B cell (primary cell): ENCODE measurements around the gene COG5. TPM values are rescaled to one million over a fixed set of nuclear protein-coding genes. Genes with fewer than 3 reads are reported as not detected.

ENCODE experiments used
- ATAC-seq: fragments of 200-7000 bp; cut with Tn5 transposase; one replicate; pipeline ENCODE4 v1.10.0; 2021; ENCODE audit warnings: low read depth, mild to moderate bottlenecking, moderate number of reproducible peaks, moderate library complexity
- CTCF ChIA-PET: fragments of 350-600 bp; sonication (Branson Sonifier 250); formaldehyde crosslinking; loops from one replicate; lab custom pipeline; 2021; ENCODE audit warnings: antibody characterized with exemption, inconsistent platforms; lab: Charles Lee
- POLR2A ChIA-PET: fragments of 350-600 bp; sonication (Branson Sonifier 250); formaldehyde crosslinking; loops from one replicate; lab custom pipeline; 2021; ENCODE audit warnings: antibody characterized with exemption; lab: Charles Lee
- DNase-seq: peaks from one replicate; pipeline ENCODE4 v3.0.0; 2013
- H2AFZ ChIP-seq: 2 replicates; pipeline ENCODE4 v1.6.1; 2012; ENCODE audit warnings: mild to moderate bottlenecking, low read depth, low read length; ENCODE audit not compliant: insufficient read depth, poor library complexity, severe bottlenecking
- H3K27ac ChIP-seq, 2 donors: 1 replicate in 1 of 2; 2 replicates in 1 of 2; pipeline ENCODE4 v1.5.1; 2012 to 2013; ENCODE audit warnings: low read length in 2 of 2, mild to moderate bottlenecking in 2 of 2, moderate library complexity in 1 of 2
- H3K27me3 ChIP-seq, 4 experiments: fragments of 200-600 bp in 1 of 4; sonication (generic) in 1 of 4; replicated peaks in 1 of 4; 1 replicate in 2 of 4; 2 replicates in 2 of 4; pipeline versions ENCODE4 v1.6.1 to v1.7.0; 2013 to 2016; ENCODE audit warnings: low read length in 3 of 4, mild to moderate bottlenecking in 2 of 4, mixed read lengths in 1 of 4, moderate library complexity in 1 of 4; ENCODE audit not compliant: insufficient read depth in 4 of 4, control insufficient read depth in 3 of 4; ENCODE audit errors: control extremely low read depth in 1 of 4
- H3K36me3 ChIP-seq, 2 experiments: replicated peaks in 1 of 2; 1 replicate in 1 of 2; 2 replicates in 1 of 2; pipeline versions ENCODE4 v1.6.1 to v1.7.1; 2013; ENCODE audit warnings: low read length in 1 of 2; ENCODE audit not compliant: insufficient read depth in 2 of 2, control insufficient read depth in 1 of 2; ENCODE audit errors: control extremely low read depth in 1 of 2, extremely low read depth in 1 of 2
- H3K4me1 ChIP-seq, 2 donors: fragments of 200-600 bp in 1 of 2; sonication (generic) in 1 of 2; 1 replicate in 1 of 2; 2 replicates in 1 of 2; pipeline versions ENCODE4 v1.5.1 to v1.6.1; 2013 to 2017; ENCODE audit warnings: low read length in 2 of 2; ENCODE audit not compliant: control insufficient read depth in 2 of 2, insufficient read depth in 2 of 2
- H3K4me2 ChIP-seq: replicated peaks from 2 replicates; pipeline ENCODE3; 2012; ENCODE audit warnings: mild to moderate bottlenecking, low read depth, low read length; ENCODE audit not compliant: poor library complexity, severe bottlenecking
- H3K4me3 ChIP-seq, 5 experiments: fragments of 200-600 bp in 1 of 5; sonication (generic) in 1 of 5; 1 replicate in 3 of 5; 2 replicates in 2 of 5; pipeline versions ENCODE4 v1.5.1 to v1.7.0; 2011 to 2016; ENCODE audit warnings: low read length in 4 of 5, mild to moderate bottlenecking in 4 of 5, low read depth in 2 of 5, control low read depth in 1 of 5, moderate library complexity in 1 of 5; ENCODE audit not compliant: insufficient read depth in 1 of 5; ENCODE audit errors: control extremely low read depth in 1 of 5, extremely low read depth in 1 of 5
- H3K79me2 ChIP-seq: fragments of 200-600 bp; sonication (generic); one replicate; pipeline ENCODE4 v1.6.0; 2016; ENCODE audit warnings: low read length; ENCODE audit not compliant: control insufficient read depth, insufficient read depth
- H3K9ac ChIP-seq: fragments of 200-600 bp; sonication (generic); 2 replicates; pipeline ENCODE4 v1.6.1; 2017; ENCODE audit warnings: mild to moderate bottlenecking, low read length, moderate library complexity
- H3K9me3 ChIP-seq, 3 donors: one replicate each; pipeline versions ENCODE4 v1.6.1 to v1.7.1; 2013; ENCODE audit warnings: low read length in 2 of 3; ENCODE audit not compliant: control insufficient read depth in 2 of 3, insufficient read depth in 1 of 3; ENCODE audit errors: control extremely low read depth in 1 of 3
- H4K20me1 ChIP-seq: 2 replicates; pipeline ENCODE4 v1.6.0; 2012; ENCODE audit warnings: mild to moderate bottlenecking, low read length; ENCODE audit not compliant: insufficient read depth, control insufficient read depth, poor library complexity, severe bottlenecking
- H3K27ac Mint-ChIP-seq: one replicate; pipeline ENCODE4 v1.8.0; 2021; ENCODE audit warnings: mixed read lengths
- H3K27me3 Mint-ChIP-seq: one replicate; pipeline ENCODE4 v1.8.0; 2021; ENCODE audit warnings: mixed read lengths
- H3K4me1 Mint-ChIP-seq: one replicate; pipeline ENCODE4 v1.8.0; 2021; ENCODE audit warnings: mixed read lengths
- H3K4me3 Mint-ChIP-seq: one replicate; pipeline ENCODE4 v1.8.0; 2021; ENCODE audit warnings: mixed read lengths
- H3K9me3 Mint-ChIP-seq: one replicate; pipeline ENCODE4 v1.8.0; 2022; ENCODE audit warnings: mixed read lengths; ENCODE audit not compliant: insufficient read depth
- CTCF ChIP-seq: fragments of 200-600 bp; IDR thresholded peaks from one replicate; pipeline ENCODE4 v1.8.0; 2022; ENCODE audit warnings: antibody characterized with exemption, mild to moderate bottlenecking
- EZH2 ChIP-seq: IDR thresholded peaks from 2 replicates; pipeline ENCODE4 v1.6.1; 2012; ENCODE audit warnings: borderline replicate concordance, low read depth, mild to moderate bottlenecking, moderate library complexity, low read length; ENCODE audit not compliant: insufficient read depth, poor library complexity, severe bottlenecking
- WGBS: methylation state at CpG from one replicate; pipeline ENCODE4 v1.1.5; 2013; ENCODE audit warnings: missing lambda C conversion rate; ENCODE audit not compliant: insufficient coverage; 5-methylcytosine and 5-hydroxymethylcytosine counted together
- intact Hi-C: fragments of 100-400 bp; cut with micrococcal nuclease; formaldehyde crosslinking; loops from one replicate; pipeline ENCODE4 v1.10.0; 2022
- polyA plus RNA-seq: library from polyadenylated mRNA; depleted of rRNA; stranded (reverse); fragments of >200 nt; gene quantifications from 2 replicates; pipeline ENCODE4 v1.2.3, GENCODE V29; 2012
- total RNA-seq, 2 donors: library from RNA; stranded (reverse); fragments of 120-200 nt in 1 of 2; gene quantifications; 1 replicate in 1 of 2; 2 replicates in 1 of 2; pipeline versions ENCODE4 v1.2.3 to v1.2.4, GENCODE V29; 2013 to 2022

Gene COG5
- total and polyA plus RNA-seq, 2 donors (not counting 1 experiment from before 2014, with no cell fraction given) = 7.0 to 73.0 TPM

- POLR2A ChIA-PET = no interaction called here
- intact Hi-C loops = no loop called here
These were observed 68.8 kb downstream of the COG5 start for GRCh38 chr7:107494884-107495283.

GRCh38 chr7:107494315-107494751 is 69.4 kb downstream of the COG5 start:
- Mint-ChIP-seq H3K27ac (no peak overlapping the region), H3K4me3 (no peak overlapping the region), H3K27me3 (no peaks in the 10 kb centered on the region), H3K9me3 (no peaks in the 10 kb centered on the region), H3K4me1 (peaks cover 3% of the 10 kb centered on the region)
- no peak overlapping the region for H3K9ac ChIP-seq
- no peak overlapping the region for H3K4me3 ChIP-seq
- ATAC-seq (no peak), DNase-seq (no peak)
- TF ChIP-seq CTCF (no peak), EZH2 (no peak)
- CTCF ChIA-PET = interaction anchor here (0.8 to 1.4 kb wide), 2 partner anchors 14 to 234 kb away, joined by 3 to 5 read pairs; no protein-coding TSS in a partner anchor
- no peaks in the 10 kb centered on the region for H4K20me1 ChIP-seq
- H3K27me3 ChIP-seq = no peaks in the 10 kb centered on the region
- H3K4me1 ChIP-seq = no peaks in the 10 kb centered on the region
- peaks cover 16% of the 10 kb centered on the region for H3K79me2 ChIP-seq
- H3K4me2 ChIP-seq = no peak overlapping the region
- H2AFZ ChIP-seq = no peak overlapping the region
- H3K9me3 ChIP-seq = no peaks in the 10 kb centered on the region
- no peak overlapping the region for H3K27ac ChIP-seq
- no peaks in the 10 kb centered on the region for H3K36me3 ChIP-seq
- intact Hi-C loops = no loop called here
- WGBS = no CpG with 5 or more reads among the region's 3 CpGs
- POLR2A ChIA-PET = no interaction called here

More at GRCh38 chr7:107494884-107495283, 68.8 kb downstream of the COG5 start:
- TF ChIP-seq CTCF (no peak), EZH2 (no peak)
- Histone ChIP-seq H2AFZ (no peak overlapping the region), H3K4me1 (no peaks in the 10 kb centered on the region), H3K79me2 (peaks cover 16% of the 10 kb centered on the region), H3K4me2 (no peak overlapping the region), H4K20me1 (no peaks in the 10 kb centered on the region), H3K4me3 (no peak overlapping the region), H3K9ac (no peak overlapping the region), H3K36me3 (no peaks in the 10 kb centered on the region), H3K27ac (no peak overlapping the region), H3K27me3 (no peaks in the 10 kb centered on the region), H3K9me3 (no peaks in the 10 kb centered on the region)
- Mint-ChIP-seq H3K4me3 (no peak overlapping the region), H3K9me3 (no peaks in the 10 kb centered on the region), H3K4me1 (peaks cover 3% of the 10 kb centered on the region), H3K27ac (no peak overlapping the region), H3K27me3 (no peaks in the 10 kb centered on the region)
- CTCF ChIA-PET = interaction anchor here (0.6 to 1.4 kb wide), 2 partner anchors 229 to 234 kb away, joined by 3 to 5 read pairs; no protein-coding TSS in a partner anchor
- DNase-seq = no peak
- ATAC-seq = no peak
- 100% methylated on average over 2 of the region's 6 CpGs for WGBS
